ENCODE results near the gene FXYD7. TPM values are rescaled to one million over a fixed set of nuclear protein-coding genes. Genes with fewer than 3 reads are reported as not detected.
"Not testable (repeated sequence)": the region's sequence is repeated elsewhere in the genome, so short reads cannot be mapped to it uniquely, and the experiment has no call there.

Gene FXYD7
- total RNA-seq, 1 donor from 2014 or later: 0.61 TPM

GRCh38 chr19:35126624-35126959 is 16.5 kb upstream of the FXYD7 start:
- no peak overlapping the region for H3K4me3 ChIP-seq
- H3K36me3 ChIP-seq: no peaks in the 10 kb centered on the region
- H3K27me3 ChIP-seq: no peaks in the 10 kb centered on the region
- no peaks in the 10 kb centered on the region for H3K9me3 ChIP-seq
- intact Hi-C loops (cut with DNase I): no loop called here
- ATAC-seq: no peak
- TF ChIP-seq CTCF (IDR thresholded peaks at IDR 0.05): no peak
- no peak for DNase-seq
- no peak overlapping the region for H3K27ac ChIP-seq
- H3K4me1 ChIP-seq: peaks cover 15% of the 10 kb centered on the region

GRCh38 chr19:35127871-35128270 is 15.2 kb upstream of the FXYD7 start:
- Histone ChIP-seq H3K36me3 (no peaks in the 10 kb centered on the region), H3K27me3 (no peaks in the 10 kb centered on the region), H3K4me3 (no peak overlapping the region), H3K4me1 (peaks cover 15% of the 10 kb centered on the region), H3K27ac (no peak overlapping the region), H3K9me3 (no peaks in the 10 kb centered on the region)
- no peak for TF ChIP-seq CTCF (IDR thresholded peaks at IDR 0.05)
- ATAC-seq (no peak), DNase-seq (no peak)
- intact Hi-C loops (cut with DNase I): no loop called here

- Histone ChIP-seq H3K9me3 (no peaks in the 10 kb centered on the region), H3K4me3 (no peak overlapping the region), H3K27ac (no peak overlapping the region), H3K27me3 (no peaks in the 10 kb centered on the region), H3K36me3 (no peaks in the 10 kb centered on the region), H3K4me1 (peaks cover 12% of the 10 kb centered on the region)
- intact Hi-C loops (cut with DNase I): no loop called here
- no peak for TF ChIP-seq CTCF (IDR thresholded peaks at IDR 0.05)
- no peak for DNase-seq
- ATAC-seq: no peak
These were observed 14.5 kb upstream of the FXYD7 start for GRCh38 chr19:35128398-35129057.

GRCh38 chr19:35129724-35130274 is 13.3 kb upstream of the FXYD7 start:
- H3K27ac ChIP-seq; H3K4me3 ChIP-seq; H3K27me3 ChIP-seq; intact Hi-C loops (cut with DNase I); H3K9me3 ChIP-seq; H3K4me1 ChIP-seq; ATAC-seq; DNase-seq; H3K36me3 ChIP-seq: not testable (repeated sequence)

GRCh38 chr19:35130761-35131720 is 12.0 kb upstream of the FXYD7 start:
- ATAC-seq (no peak), DNase-seq (no peak)
- Histone ChIP-seq H3K4me3 (no peak overlapping the region), H3K9me3 (no peaks in the 10 kb centered on the region), H3K27me3 (no peaks in the 10 kb centered on the region), H3K36me3 (no peaks in the 10 kb centered on the region), H3K4me1 (no peaks in the 10 kb centered on the region), H3K27ac (no peak overlapping the region)
- TF ChIP-seq CTCF (IDR thresholded peaks at IDR 0.05): no peak
- intact Hi-C loops (cut with DNase I): no loop called here

GRCh38 chr19:35132254-35132653 is 10.8 kb upstream of the FXYD7 start:
- intact Hi-C loops (cut with DNase I): no loop called here
- no peak for TF ChIP-seq CTCF (IDR thresholded peaks at IDR 0.05)
- DNase-seq (no peak), ATAC-seq (no peak)
- no peak overlapping the region for H3K27ac ChIP-seq
- no peaks in the 10 kb centered on the region for H3K36me3 ChIP-seq
- no peaks in the 10 kb centered on the region for H3K9me3 ChIP-seq
- H3K4me3 ChIP-seq: no peak overlapping the region
- no peaks in the 10 kb centered on the region for H3K27me3 ChIP-seq
- H3K4me1 ChIP-seq: no peaks in the 10 kb centered on the region

All from upper lobe of right lung (tissue), 1 donor.